ENCODE results near the gene GPR107. TPM values are rescaled to one million over a fixed set of nuclear protein-coding genes. Genes with fewer than 3 reads are reported as not detected.
A peak's percentile ranks its signal among the peaks of the same experiment; 100 is the strongest.

The GPR107 gene
- total RNA-seq, 1 experiment from 2014 or later = 77.4 TPM

GRCh38 chr9:130150779-130151382 is 97.2 kb downstream of the GPR107 start:
- peak overlapping the region; percentile 60 for H2AFZ ChIP-seq
- H3K27ac ChIP-seq = no peak overlapping the region
- H3K36me3 ChIP-seq (ENCODE audit: low read depth) = no peaks in the 10 kb centered on the region
- H3K79me2 ChIP-seq (ENCODE audit: low read depth) = no peaks in the 10 kb centered on the region
- no peaks in the 10 kb centered on the region for H3K27me3 ChIP-seq (ENCODE audit: insufficient read depth, low read depth)
- ChIA-PET POLR2A (ENCODE audit: unreplicated experiment) (no interaction called here), CTCF (no interaction called here)
- no peak for TF ChIP-seq CTCF (conservative IDR thresholded peaks at IDR 0.05)
- TF ChIP-seq EZH2 (IDR thresholded peaks at IDR 0.05; ENCODE audit: low read depth) = no peak
- intact Hi-C loops (cut with micrococcal nuclease; ENCODE audit: unreplicated experiment) = no loop called here
- H3K4me1 ChIP-seq (replicated peaks; ENCODE audit: insufficient read depth) = peaks cover 8% of the 10 kb centered on the region
- H3K9me2 ChIP-seq (ENCODE audit: insufficient read depth) = no peaks in the 10 kb centered on the region
- peak in 1 of 2 experiments; percentile 56 for DNase-seq
- no peaks in the 10 kb centered on the region for H4K20me1 ChIP-seq (ENCODE audit: insufficient read depth)
- H3F3A ChIP-seq (ENCODE audit: insufficient read depth, low read depth) = peaks cover 15% of the 10 kb centered on the region; the same call in 1 of the 2 replicates
- H3K9me3 ChIP-seq (ENCODE audit: insufficient read depth, low read depth) = no peaks in the 10 kb centered on the region
- no peak overlapping the region for H3K4me3 ChIP-seq
- no TSS peak for BruUV-seq (replicated peaks)
- no peak overlapping the region for H3K4me2 ChIP-seq

- ChIA-PET CTCF (no interaction called here), POLR2A (ENCODE audit: unreplicated experiment) (no interaction called here)
Observed at GRCh38 chr9:130154816-130155215, 101.1 kb downstream of the GPR107 start.

GRCh38 chr9:130155647-130156046 is 101.9 kb downstream of the GPR107 start:
- no TSS peak for BruUV-seq (replicated peaks)
- H3K4me1 ChIP-seq (replicated peaks; ENCODE audit: insufficient read depth) = peaks cover 4% of the 10 kb centered on the region
- no peaks in the 10 kb centered on the region for H3K79me2 ChIP-seq (ENCODE audit: low read depth)
- no peak overlapping the region for H2AFZ ChIP-seq
- H3K4me2 ChIP-seq = no peak overlapping the region
- intact Hi-C loops (cut with micrococcal nuclease; ENCODE audit: unreplicated experiment) = no loop called here
- H3K27me3 ChIP-seq (ENCODE audit: insufficient read depth, low read depth) = no peaks in the 10 kb centered on the region
- 0 out of 2 replicates have a peak, but pooled peaks cover 9% of the 10 kb centered on the region for H3F3A ChIP-seq (ENCODE audit: insufficient read depth, low read depth)
- no peaks in the 10 kb centered on the region for H3K9me2 ChIP-seq (ENCODE audit: insufficient read depth)
- no peak for DNase-seq
- H3K36me3 ChIP-seq (ENCODE audit: low read depth) = no peaks in the 10 kb centered on the region
- H3K9me3 ChIP-seq (ENCODE audit: insufficient read depth, low read depth) = no peaks in the 10 kb centered on the region
- no peak overlapping the region for H3K4me3 ChIP-seq
- ChIA-PET POLR2A (ENCODE audit: unreplicated experiment) (no interaction called here), CTCF (no interaction called here)
- no peak overlapping the region for H3K27ac ChIP-seq
- no peaks in the 10 kb centered on the region for H4K20me1 ChIP-seq (ENCODE audit: insufficient read depth)
- no peak for TF ChIP-seq CTCF (conservative IDR thresholded peaks at IDR 0.05)

More at GRCh38 chr9:130154816-130155215, 101.1 kb downstream of the GPR107 start:
- intact Hi-C loops (cut with micrococcal nuclease; ENCODE audit: unreplicated experiment) = no loop called here
- no peaks in the 10 kb centered on the region for H3K9me2 ChIP-seq (ENCODE audit: insufficient read depth)
- no peak for DNase-seq
- BruUV-seq (replicated peaks) = no TSS peak
- 0 out of 2 replicates have a peak, but pooled peaks cover 9% of the 10 kb centered on the region for H3F3A ChIP-seq (ENCODE audit: insufficient read depth, low read depth)
- no peaks in the 10 kb centered on the region for H4K20me1 ChIP-seq (ENCODE audit: insufficient read depth)
- no peak overlapping the region for H3K27ac ChIP-seq
- TF ChIP-seq EZH2 (IDR thresholded peaks at IDR 0.05; ENCODE audit: low read depth) (no peak), CTCF (conservative IDR thresholded peaks at IDR 0.05) (no peak)
- H3K36me3 ChIP-seq (ENCODE audit: low read depth) = no peaks in the 10 kb centered on the region
- no peaks in the 10 kb centered on the region for H3K27me3 ChIP-seq (ENCODE audit: insufficient read depth, low read depth)
- no peak overlapping the region for H2AFZ ChIP-seq
- no peak overlapping the region for H3K4me3 ChIP-seq
- H3K4me1 ChIP-seq (replicated peaks; ENCODE audit: insufficient read depth) = peaks cover 8% of the 10 kb centered on the region
- H3K79me2 ChIP-seq (ENCODE audit: low read depth) = no peaks in the 10 kb centered on the region
- no peaks in the 10 kb centered on the region for H3K9me3 ChIP-seq (ENCODE audit: insufficient read depth, low read depth)
- H3K4me2 ChIP-seq = no peak overlapping the region

All from PC-9 (cell line).